ENCODE measurements around the gene C11orf98. TPM values are rescaled to one million over a fixed set of nuclear protein-coding genes. Genes with fewer than 3 reads are reported as not detected.
"Not testable (repeated sequence)": the region's sequence is repeated elsewhere in the genome, so short reads cannot be mapped to it uniquely, and the experiment has no call there.

Gene C11orf98
- total RNA-seq, 2 experiments from 2014 or later, result 86.0 to 93.9 TPM

GRCh38 chr11:62616957-62617356 is 48.1 kb downstream of the C11orf98 start:
- DNase-seq, H3K9me3 Mint-ChIP-seq, H3K27ac Mint-ChIP-seq, H3K27me3 Mint-ChIP-seq, H3K4me3 Mint-ChIP-seq, POLR2A ChIA-PET: not testable (repeated sequence)
- Mint-ChIP-seq H3K36me3 (ENCODE audit: low read depth) (peaks cover 37% of the 10 kb centered on the region), H3K4me1 (peaks cover 45% of the 10 kb centered on the region)
- CTCF ChIA-PET, result interaction anchor here (0.8 kb wide), 1 partner anchor 23 kb away, joined by 3 read pairs; no protein-coding TSS in a partner anchor

GRCh38 chr11:62615521-62615920 is 49.5 kb downstream of the C11orf98 start:
- ChIA-PET CTCF (interaction anchor here (0.6 to 1.0 kb wide), 2 partner anchors 11 to 1621 kb away, joined by 3 to 4 read pairs; no protein-coding TSS in a partner anchor), POLR2A (no interaction called here)
- H3K27ac Mint-ChIP-seq, result peak overlapping the region; percentile 62
- no peaks in the 10 kb centered on the region for H3K27me3 Mint-ChIP-seq
- H3K9me3 Mint-ChIP-seq, result no peaks in the 10 kb centered on the region
- H3K4me3 Mint-ChIP-seq, result no peak overlapping the region
- peaks cover 44% of the 10 kb centered on the region for H3K4me1 Mint-ChIP-seq
- no peak for DNase-seq
- H3K36me3 Mint-ChIP-seq (ENCODE audit: low read depth), result peaks cover 34% of the 10 kb centered on the region

GRCh38 chr11:62614275-62614674 is 50.7 kb downstream of the C11orf98 start:
- Mint-ChIP-seq H3K36me3 (ENCODE audit: low read depth) (peaks cover 40% of the 10 kb centered on the region), H3K9me3 (no peaks in the 10 kb centered on the region), H3K27me3 (no peaks in the 10 kb centered on the region), H3K27ac (peak overlapping the region; percentile 87), H3K4me3 (peak overlapping the region; percentile 30), H3K4me1 (peaks cover 43% of the 10 kb centered on the region)
- ChIA-PET CTCF (interaction anchor here (1.2 to 1.5 kb wide), 2 partner anchors 56 to 267 kb away, joined by 3 read pairs; partner anchors contain the start of gene SLC3A2), POLR2A (no interaction called here)
- DNase-seq, result no peak

- no peaks in the 10 kb centered on the region for H3K27me3 Mint-ChIP-seq
- ChIA-PET CTCF (interaction anchor here (0.9 to 1.6 kb wide), 7 partner anchors 8 to 268 kb away, joined by 3 to 5 read pairs (median 3); partner anchors contain the start of genes MTA2 and SLC3A2), POLR2A (no interaction called here)
- peaks cover 47% of the 10 kb centered on the region for H3K4me1 Mint-ChIP-seq
- no peak for DNase-seq
- H3K4me3 Mint-ChIP-seq, result peak overlapping the region; percentile 56
- peak overlapping the region; percentile 87 for H3K27ac Mint-ChIP-seq
- no peaks in the 10 kb centered on the region for H3K9me3 Mint-ChIP-seq
- peaks cover 40% of the 10 kb centered on the region for H3K36me3 Mint-ChIP-seq (ENCODE audit: low read depth)
Observed at GRCh38 chr11:62613291-62613778, 51.7 kb downstream of the C11orf98 start.

Other genes starting within 250 kb of the C11orf98 start
- gene SCGB1A1, start 246.2 kb downstream of the C11orf98 start, total RNA-seq, result not detected
- 100 to 1,000 TPM; 206 to 237 TPM for gene AHNAK, start 118.4 kb downstream of the C11orf98 start, total RNA-seq
- 1,000 to 10,000 TPM; 1,239 to 1,470 TPM for gene EEF1G, start 91.3 kb downstream of the C11orf98 start, total RNA-seq
- 10 to 100 TPM; 24.1 to 26.0 TPM for gene TUT1, start 73.7 kb downstream of the C11orf98 start, total RNA-seq
- 100 to 1,000 TPM; 270 to 299 TPM for gene MTA2, start 63.3 kb downstream of the C11orf98 start, total RNA-seq
- gene EML3, start 52.4 kb downstream of the C11orf98 start, total RNA-seq, result 100 to 1,000 TPM; 137 to 144 TPM
- 1 to 10 TPM; 1.0 to 1.3 TPM for gene ROM1, start 52.0 kb downstream of the C11orf98 start, total RNA-seq
- 10 to 100 TPM; 63.4 to 71.1 TPM for gene B3GAT3, start 43.2 kb downstream of the C11orf98 start, total RNA-seq
- 100 to 1,000 TPM; 290 to 291 TPM for gene GANAB, start 18.6 kb downstream of the C11orf98 start, total RNA-seq
- gene INTS5, start 11.9 kb downstream of the C11orf98 start, total RNA-seq, result 10 to 100 TPM; 26.3 to 27.6 TPM
- 10 to 100 TPM; 11.0 to 18.2 TPM for gene CSKMT, start 102 bp upstream of the C11orf98 start, total RNA-seq
- 1 to 10 TPM; 6.7 to 7.4 TPM for gene UQCC3, start 6.5 kb upstream of the C11orf98 start, total RNA-seq
- gene LBHD1, start 7.1 kb upstream of the C11orf98 start, total RNA-seq, result 10 to 100 TPM; 19.5 to 21.3 TPM
- 100 to 1,000 TPM; 126 to 146 TPM for gene UBXN1, start 13.9 kb upstream of the C11orf98 start, total RNA-seq
- gene LRRN4CL, start 24.3 kb upstream of the C11orf98 start, total RNA-seq, result under 1 TPM; 0.17 to 0.40 TPM
- 10 to 100 TPM; 28.3 to 41.0 TPM for gene BSCL2, start 42.2 kb upstream of the C11orf98 start, total RNA-seq
- not detected for gene GNG3, start 42.5 kb upstream of the C11orf98 start, total RNA-seq
- gene HNRNPUL2, start 62.2 kb upstream of the C11orf98 start, total RNA-seq, result 10 to 100 TPM; 67.9 to 69.0 TPM
- 10 to 100 TPM; 51.1 to 59.9 TPM for gene TTC9C, start 63.3 kb upstream of the C11orf98 start, total RNA-seq
- gene ZBTB3, start 89.0 kb upstream of the C11orf98 start, total RNA-seq, result 10 to 100 TPM; 14.3 to 18.5 TPM
- 10 to 100 TPM; 87.2 to 99.8 TPM for gene POLR2G, start 96.4 kb upstream of the C11orf98 start, total RNA-seq
- 10 to 100 TPM; 17.7 to 19.4 TPM for gene TAF6L, start 106.2 kb upstream of the C11orf98 start, total RNA-seq
- 10 to 100 TPM; 46.8 to 55.9 TPM for gene TMEM179B, start 122.2 kb upstream of the C11orf98 start, total RNA-seq
- 10 to 100 TPM; 17.9 to 19.4 TPM for gene TMEM223, start 126.8 kb upstream of the C11orf98 start, total RNA-seq
- gene NXF1, start 140.2 kb upstream of the C11orf98 start, total RNA-seq, result 100 to 1,000 TPM; 110 to 121 TPM
- gene STX5, start 166.8 kb upstream of the C11orf98 start, total RNA-seq, result 10 to 100 TPM; 34.1 to 41.0 TPM
- under 1 TPM in 1 of 2 experiments, not detected in 1; 0.48 TPM for gene TEX54, start 167.6 kb upstream of the C11orf98 start, total RNA-seq
- gene WDR74, start 174.4 kb upstream of the C11orf98 start, total RNA-seq, result 10 to 100 TPM; 53.8 to 60.4 TPM
- 100 to 1,000 TPM; 153 to 157 TPM for gene SLC3A2, start 215.7 kb upstream of the C11orf98 start, total RNA-seq